ENCODE results near the gene TBC1D17.

GRCh38 chr19:49896863-49897621 lies 19.5 kb downstream of the TBC1D17 start, which contains the start of gene IL4I1:
- TF ChIP-seq ZNF275 (CRISPR knock-in tag; IDR thresholded peaks at IDR 0.05; ENCODE audit: borderline replicate concordance) (no peak), ETV5 (CRISPR knock-in tag; IDR thresholded peaks at IDR 0.05; ENCODE audit: borderline replicate concordance) (no peak), TCF12 (IDR thresholded peaks at IDR 0.05) (no peak), TCF12 (CRISPR knock-in tag; IDR thresholded peaks at IDR 0.05) (no peak), ELK4 (CRISPR knock-in tag; IDR thresholded peaks at IDR 0.05; ENCODE audit: borderline replicate concordance) (no peak), RBM22 (optimal IDR thresholded peaks at IDR 0.05; ENCODE audit: low read length) (no peak), ZBTB7A (CRISPR knock-in tag; IDR thresholded peaks at IDR 0.05) (no peak), ZBTB21 (CRISPR knock-in tag; IDR thresholded peaks at IDR 0.05) (no peak), ZNF891 (CRISPR knock-in tag; IDR thresholded peaks at IDR 0.05) (no peak), MIER2 (CRISPR knock-in tag; IDR thresholded peaks at IDR 0.05) (no peak), MAX (IDR thresholded peaks at IDR 0.05) (no peak), CTCF (CRISPR knock-in tag; IDR thresholded peaks at IDR 0.05) (no peak)
